COLO829 (cell line): ENCODE results near the gene MRPL36.
"Not testable (repeated sequence)": the region's sequence is repeated elsewhere in the genome, so short reads cannot be mapped to it uniquely, and the experiment has no call there.

ENCODE experiments used
- DNase-seq: peaks from one replicate; pipeline ENCODE4 v3.0.0; 2012; ENCODE audit warnings: low spot score

MRPL36 gene

DNA sequence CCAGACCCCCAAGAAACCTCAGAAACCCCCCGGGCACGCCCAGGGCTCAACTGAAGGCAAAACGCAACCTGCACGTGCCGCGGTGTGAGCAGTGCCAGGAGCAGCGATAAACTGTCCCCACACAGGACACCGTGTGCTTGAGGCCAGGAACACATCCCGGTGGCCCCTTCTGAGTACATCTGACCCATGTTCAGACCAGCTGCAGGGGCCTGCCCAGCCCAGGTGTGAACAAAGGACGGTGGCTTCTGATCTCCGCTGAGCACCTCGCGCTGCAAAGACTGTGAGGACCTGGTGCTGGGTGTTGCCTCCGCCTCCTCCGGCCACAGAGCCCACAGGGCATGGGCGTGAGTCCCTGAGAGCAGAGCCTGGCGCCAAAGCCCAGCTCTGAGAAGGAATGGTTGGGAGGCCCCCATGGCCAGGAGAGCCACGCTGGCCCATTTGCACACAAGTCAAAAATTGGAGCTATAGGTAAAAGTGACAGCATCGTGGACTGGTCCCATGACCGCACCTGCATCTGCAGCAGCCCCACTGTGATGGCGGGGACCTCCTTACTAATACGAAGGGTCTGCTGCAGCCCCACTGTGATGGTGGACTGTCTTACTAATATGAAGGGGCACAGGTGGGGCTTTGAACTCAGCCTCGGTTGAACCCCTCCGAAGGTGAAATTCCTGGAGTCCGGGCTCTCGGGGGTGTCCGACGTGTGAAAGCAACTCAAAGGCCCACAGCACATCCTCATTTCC is 33.0 kb upstream of the MRPL36 start:
- no peak for DNase-seq

DNA sequence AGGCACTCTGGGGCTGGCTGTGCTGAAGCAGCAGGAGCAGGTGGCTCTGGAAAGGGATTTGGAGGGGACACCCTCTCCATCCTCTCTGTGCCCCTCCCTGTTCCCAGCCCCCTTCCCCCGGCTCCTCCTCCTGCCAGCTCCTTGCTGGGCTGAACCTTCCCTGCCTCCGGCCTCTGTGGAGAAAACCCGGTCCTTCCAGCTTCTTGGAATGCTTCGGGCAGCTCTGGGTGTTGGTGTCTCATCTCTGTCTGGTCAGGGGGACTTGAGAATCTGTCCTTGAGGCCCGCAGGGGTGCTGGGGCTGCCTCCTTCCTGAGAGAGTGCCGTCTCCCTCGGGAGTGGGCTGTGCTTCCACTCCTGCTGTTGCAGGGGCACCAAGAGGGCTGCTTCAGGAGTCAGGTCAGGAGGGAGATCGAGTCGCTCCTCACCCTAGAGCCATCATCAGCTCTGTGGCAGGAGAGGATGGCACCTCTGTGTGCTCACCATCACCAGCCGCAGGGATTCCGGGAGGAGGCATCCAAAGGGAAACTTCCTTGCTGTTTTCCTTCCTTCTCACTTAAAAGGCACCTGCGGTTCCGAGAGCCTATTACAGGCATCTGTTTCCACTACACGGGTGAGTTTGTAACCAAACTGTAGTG is 32.2 kb upstream of the MRPL36 start:
- no peak for DNase-seq

DNA sequence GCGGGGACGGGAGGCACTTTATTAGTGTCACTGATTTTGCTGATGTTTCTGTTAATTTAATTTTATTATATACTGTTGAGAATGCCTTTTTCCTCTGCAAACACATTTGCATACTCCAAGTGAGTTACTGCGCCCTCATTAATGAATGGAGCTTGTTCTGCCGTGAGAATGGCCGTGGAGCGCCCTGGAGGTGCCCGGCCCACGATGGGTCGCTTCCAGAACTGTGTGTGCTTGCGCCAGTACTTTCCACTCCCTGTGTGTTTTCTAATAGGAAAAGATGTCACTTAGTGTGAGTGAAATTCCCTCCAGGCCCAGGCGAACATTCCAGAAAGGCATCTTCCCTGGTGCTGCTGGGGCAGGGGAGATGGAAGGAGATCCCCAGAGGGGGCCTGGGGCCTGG is 31.6 kb upstream of the MRPL36 start:
- no peak for DNase-seq

DNA sequence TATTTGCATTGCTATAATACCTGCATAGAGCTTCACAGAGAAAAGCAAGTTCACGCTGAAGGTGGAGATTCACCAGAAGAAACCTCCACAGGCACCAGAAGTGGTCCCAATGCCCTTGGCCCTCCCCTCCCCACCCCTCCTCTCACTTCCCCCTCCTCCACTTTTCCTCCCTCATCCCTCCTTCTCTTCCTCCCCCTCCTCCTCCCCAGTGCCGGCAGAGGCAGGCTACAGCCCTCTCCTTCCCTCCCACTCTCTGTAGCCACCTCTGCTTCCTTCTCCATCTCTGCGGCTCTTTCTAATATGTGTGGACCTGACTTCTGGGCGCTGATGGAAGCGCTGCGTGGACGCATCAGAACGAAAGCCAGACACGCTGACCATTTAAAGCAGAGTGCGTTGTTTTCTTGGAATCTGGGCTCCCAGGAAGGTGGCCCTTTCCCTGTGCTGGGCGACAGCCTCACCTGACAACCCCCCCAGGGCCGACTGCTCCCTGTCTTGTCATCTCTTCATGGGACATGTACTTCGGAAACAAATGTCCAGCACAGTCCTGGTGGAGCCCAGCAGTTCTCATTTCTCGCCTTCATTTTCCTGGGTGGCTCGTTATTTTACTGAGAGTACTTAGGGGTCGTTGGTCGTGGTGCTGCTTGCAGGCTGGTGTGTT is 31.1 kb upstream of the MRPL36 start:
- no peak for DNase-seq

DNA sequence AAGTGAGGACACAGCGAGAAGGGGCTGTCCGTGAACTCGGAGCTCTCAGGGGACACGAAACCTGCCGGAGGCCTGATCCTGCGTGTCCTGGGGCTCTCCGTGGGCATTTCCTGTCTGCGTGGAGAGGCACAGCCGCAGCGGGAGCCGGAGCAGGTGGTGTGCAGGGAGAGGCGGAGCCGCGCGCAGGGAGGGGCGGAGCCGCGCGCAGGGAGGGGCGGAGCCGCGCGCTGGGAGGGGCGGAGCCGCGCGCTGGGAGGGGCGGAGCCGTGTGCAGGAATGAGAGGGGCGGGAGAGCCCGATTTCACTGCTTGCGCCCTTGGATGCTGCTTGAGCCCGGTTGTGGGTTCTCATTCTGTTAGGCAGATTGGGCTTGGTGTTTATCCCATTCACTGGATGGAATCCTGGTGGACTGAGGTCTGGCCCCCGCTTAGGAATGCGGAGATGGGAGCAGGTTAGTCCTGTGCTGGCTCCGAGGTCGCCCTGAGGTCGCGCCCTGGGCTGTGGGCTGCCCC is 28.3 kb upstream of the MRPL36 start:
- DNase-seq = no peak

DNA sequence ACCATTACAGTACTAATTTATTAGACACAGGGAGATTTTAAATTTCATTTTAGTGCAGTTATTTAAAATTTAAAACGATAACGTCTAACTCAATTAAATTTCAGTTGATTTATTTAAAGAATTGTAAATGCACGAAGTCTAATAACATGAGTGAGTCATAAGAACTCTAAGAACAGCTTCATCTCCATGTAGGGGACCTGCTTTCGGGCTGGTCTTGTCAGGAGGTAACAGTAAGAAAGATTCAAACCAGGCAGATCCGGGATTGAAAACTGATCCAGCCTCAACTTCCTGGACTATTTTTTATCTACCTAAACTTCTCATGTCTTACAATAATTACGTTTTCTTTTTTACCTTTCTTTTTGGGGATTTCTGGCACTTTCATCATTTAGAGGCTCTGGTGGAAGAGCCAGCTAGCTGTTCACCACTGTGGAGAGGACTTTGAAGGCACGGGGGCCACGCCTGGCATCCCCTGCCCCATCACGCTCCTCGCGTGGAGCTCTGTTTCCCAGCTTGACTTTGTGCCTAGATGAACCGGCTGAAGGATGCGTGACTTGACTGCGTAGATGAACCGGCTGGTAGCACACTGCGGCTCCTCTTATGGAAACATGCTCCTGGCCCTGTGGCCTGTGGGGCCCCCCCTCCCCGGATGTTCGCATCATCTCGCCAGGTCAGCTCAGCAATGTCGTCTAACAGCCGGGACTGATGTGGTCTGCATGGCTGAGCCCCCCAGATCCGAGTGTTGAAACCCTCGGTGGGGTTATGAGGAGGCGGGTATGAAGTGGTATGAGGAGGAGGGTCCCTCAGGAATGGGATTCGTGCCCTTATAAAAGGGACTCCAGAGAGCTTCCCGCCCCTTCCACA is 27.6 kb upstream of the MRPL36 start:
- DNase-seq = no peak

DNA sequence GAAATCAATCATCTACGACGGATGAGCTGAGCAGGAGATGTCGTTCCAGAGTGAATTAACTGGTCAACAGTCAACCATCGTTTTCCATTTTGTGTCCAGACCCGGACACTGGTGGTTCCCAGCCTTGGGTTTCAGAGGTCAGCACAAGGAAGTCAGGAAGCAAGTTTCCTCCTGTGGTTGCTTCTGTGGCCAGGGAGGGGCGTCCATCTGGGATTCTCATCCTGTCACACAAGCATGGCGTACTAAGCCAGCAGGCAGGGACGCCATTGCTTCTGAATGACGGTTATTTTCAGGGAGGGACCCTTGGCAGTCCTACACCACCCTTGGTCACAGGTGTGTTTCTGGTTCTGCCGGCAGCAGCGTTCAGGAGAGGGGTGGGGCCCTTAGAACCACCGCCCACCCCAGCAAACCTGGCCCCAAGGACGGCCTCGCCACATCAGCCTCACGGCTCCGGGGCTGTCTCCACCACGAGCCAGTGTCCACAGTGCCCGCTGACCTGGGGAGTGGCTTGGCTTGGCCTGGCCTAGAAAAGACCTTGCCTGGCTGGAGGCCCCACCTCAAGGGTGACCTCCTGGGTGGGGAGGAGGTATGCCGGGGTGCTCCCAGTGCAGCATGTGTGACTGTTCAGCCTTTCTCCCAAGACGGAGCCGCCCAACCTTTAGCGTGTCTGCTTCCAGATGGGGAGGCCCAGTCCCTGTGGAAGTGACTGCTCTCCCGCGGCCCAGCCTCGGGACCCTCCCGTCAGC is 26.8 kb upstream of the MRPL36 start:
- no peak for DNase-seq

DNA sequence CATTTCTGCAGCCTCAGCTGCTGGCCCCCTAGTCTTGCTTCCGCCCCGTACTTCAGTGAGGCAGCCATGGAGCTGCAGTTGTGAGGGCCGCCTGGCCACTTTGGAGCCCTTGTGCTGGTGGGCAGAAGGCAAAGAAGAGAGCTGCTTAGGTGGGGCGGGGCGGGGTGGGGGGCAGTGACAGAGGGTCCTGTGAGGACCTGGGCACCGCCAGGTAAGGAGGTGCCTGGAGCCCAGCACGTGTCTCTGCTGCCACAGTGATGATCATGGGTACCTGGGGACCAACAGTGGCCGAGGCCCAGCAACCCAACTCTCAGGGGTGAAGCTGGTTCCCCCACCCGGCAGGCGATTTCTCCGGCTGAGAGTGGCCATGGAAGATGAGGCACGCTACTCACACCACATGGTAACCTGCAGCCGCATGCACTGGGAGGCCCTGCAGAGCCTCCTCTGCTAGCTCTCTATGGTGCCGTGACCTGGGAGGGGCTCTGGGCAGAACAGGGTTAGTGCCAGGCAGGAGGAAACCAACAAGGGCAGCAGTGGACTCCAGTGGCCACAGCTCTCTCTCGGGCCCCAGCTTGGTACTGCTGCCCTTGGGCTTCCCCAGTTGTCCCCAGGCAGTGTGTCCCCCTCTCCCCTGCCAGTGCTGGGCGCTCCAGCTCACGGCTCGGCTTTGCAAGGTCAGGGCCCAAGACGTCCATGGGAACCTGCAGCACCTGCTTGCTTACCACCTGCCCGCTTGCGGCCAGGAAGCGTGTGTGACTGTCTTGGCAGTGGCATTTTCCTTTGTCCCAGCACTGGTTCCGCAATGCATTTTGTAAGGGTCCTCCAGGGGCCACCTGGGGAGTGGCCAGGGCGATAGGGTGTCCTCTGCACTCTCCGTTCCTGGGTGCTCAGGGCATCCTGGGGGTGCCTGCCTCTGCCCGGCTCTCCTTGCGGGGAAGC is 25.5 kb upstream of the MRPL36 start:
- no peak for DNase-seq

DNA sequence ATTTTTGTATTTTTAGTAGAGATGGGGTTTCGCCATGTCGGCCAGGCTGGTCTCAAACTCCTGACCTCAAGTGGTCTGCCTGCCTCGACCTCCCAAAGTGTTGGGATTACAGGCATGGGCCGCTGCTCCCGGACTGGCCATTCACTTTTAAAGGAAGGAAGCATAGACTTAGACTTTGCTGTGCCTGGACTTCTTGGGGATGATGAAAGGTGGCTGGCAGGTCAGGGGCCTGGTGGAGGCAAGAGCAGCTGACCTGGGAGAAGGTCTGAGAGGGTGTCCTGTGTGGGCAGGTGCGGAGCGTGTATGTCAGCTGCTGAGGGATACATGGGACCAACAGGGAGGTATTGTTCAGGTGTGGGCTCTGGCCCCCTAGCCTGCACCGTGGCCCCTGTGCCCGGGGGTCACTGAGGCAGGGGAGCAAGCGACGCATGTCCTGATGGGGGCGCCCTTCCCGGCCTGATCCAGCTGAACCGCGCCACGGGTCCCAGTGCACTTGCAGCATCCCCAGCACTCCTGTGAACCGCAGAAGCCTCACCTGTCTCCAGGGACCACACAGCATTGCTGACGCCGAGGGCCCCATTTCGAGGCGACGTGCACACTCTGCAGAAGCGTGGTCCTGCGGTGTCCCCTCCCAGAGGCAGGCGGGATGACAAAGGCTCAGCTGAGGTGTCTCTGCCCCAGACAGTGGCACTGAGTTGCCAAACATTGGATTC is 24.6 kb upstream of the MRPL36 start:
- no peak for DNase-seq

DNA sequence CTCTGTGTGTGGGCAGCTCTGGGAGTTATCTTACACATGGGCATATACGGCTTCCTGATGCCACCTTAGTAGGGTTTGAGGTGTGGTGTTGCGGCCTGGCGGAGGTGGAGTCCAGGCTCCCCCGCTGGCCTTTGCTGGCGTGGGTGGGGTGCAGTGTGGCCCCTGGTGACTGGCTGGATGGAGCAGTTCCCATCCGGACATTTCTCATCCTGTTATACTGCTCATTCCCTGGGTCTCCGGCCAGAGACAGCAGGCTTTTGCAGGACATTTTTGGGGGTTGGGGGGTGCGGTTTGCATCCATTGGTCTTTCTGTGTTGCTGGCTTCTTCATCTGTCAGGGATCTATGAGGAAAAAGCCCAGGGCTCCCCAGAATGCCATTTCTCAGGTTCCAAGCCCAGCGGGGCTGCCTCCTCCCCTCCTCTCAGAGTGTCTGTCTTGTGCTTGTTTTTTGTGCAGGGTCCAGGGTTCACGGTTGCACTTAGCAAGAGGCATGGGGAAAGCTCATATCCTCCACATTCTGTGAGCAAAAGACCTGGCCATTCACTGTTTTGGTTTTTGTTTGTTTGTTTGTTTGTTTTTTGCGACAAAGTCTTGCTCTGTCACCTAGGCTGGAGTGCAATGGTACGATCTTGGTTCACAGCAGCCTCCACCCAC is 23.9 kb upstream of the MRPL36 start:
- no peak for DNase-seq

DNA sequence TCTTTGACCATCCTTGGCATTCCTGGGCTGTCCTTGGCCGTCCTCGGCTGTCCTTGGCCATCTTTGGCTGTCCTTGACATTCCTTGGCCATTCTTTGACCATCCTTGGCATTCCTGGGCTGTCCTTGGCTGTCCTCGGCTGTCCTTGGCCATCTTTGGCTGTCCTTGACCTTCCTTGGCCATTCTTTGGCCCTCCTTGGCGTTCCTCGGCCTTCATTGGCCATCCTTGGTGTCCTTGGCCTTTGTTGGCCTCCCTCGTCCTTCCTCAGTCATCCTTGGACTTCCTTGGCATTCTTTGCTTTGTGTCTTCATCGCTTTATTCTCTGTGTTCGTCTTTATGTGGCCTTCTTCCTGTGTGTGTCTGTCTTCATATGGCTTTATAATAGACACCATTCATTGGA is 22.2 kb upstream of the MRPL36 start:
- DNase-seq = no peak

DNA sequence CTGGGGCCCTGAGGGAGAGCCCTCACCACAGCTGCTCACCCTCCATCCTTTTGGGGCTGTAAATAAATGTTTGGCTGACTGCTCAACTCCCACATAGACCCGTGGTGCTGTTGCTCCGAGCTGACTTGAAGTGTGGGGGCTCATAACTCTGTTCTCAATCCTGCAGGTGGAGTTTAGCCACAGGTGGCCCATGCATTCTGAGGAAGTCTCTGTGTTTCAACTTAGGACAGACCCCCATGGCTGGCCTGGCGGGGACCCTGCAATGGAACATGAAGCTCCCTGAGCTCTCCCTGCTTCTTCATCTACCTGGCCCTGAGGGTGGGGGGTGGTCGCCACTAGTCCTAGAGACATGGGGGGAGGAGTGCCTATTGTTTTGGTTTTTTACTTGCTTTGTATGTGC is 21.3 kb upstream of the MRPL36 start:
- no peak for DNase-seq

DNA sequence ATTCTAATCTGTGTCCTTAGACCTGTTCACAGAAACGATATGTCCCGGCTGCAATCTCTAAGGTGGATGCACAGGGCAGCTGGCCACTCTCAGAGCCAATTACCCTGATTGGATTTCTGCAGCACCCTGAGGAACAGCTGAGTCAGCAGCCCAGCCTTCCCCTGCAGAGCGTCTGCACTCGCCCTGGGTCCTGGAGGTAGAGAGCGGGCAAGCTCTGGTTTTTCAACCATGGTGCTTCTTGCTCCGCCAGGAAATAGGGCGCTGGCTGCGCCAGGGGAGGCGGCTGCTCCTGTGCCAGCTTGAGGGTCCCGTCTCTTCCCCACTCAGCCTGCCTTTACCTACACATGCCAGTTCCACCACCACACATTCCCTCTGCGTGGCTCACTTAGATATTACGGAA is 20.7 kb upstream of the MRPL36 start:
- DNase-seq = no peak

DNA sequence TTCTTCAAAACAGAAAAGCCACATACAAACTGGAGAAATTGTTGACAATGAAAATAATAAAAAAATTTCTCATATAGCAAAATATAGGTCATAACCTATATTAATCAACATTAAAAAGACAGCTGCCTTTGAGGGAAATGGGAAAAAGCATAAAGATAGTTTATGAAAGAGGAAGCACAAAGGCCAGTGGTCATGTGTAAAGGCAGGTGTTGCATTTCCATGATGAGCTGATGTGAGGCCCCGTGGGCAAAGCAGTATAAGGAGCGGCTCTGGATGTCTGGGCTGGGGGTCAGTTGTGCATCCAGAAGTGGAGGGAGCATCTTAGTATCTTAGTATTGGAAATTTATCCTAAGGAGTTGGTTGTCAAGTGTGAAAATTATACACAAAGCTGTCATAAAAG is 19.8 kb upstream of the MRPL36 start:
- no peak for DNase-seq

DNA sequence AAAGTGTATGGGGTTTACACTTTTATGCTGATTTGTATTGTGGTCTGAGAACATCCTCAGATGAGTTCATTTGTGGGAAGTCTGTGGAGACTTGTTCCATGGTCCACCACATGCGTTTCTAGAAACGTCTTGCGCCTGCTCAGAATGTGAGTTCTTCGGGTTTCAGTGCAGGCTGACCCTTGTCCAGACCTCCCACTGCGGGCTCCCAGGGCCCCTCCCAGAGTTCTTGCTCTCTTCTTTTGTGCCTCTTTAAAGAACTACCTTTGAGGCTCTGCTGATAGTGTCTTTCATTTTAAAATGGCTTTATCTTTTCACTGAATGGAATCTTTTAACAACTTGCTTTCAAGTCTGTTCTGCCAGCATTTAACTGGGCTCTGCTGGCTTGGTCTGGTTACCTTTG is 19.1 kb upstream of the MRPL36 start:
- no peak for DNase-seq

DNA sequence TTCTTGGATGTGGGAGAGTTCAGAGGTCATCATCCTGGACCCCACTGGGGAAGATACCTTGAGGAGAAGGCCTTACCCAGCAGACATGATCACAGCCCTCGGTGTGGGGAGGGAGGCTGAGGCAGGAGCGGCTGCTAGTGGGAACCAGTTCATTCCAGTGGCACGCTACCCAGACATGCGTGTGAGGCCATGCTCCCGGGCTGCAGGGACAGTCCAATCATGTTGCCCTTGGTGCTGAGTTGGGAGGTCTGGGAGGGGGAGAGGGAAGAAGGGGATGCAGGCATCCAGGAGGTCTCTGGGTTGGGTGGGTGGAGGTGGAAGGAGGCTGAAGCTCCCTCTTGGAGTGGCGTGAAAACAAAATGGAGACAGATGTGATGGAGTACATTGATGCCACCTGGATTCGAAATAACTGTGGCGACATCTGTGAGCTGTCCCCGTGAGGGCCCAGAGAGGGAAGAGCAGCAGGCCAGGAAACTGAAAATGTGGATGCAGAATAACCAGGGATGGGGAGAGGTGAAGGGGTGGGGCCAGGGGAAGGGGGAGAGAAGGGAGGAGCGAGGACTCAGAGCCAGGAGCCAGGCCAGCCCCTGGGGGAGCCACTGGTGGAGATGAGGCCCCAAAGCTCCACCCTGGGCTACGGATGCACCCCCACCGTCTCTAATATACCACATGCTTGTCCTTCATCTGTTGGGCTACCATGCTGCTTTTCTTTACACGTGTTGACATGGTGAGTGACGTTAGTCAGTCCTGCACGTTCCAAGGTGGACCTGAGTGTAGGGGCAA is 17.8 kb upstream of the MRPL36 start:
- no peak for DNase-seq

DNA sequence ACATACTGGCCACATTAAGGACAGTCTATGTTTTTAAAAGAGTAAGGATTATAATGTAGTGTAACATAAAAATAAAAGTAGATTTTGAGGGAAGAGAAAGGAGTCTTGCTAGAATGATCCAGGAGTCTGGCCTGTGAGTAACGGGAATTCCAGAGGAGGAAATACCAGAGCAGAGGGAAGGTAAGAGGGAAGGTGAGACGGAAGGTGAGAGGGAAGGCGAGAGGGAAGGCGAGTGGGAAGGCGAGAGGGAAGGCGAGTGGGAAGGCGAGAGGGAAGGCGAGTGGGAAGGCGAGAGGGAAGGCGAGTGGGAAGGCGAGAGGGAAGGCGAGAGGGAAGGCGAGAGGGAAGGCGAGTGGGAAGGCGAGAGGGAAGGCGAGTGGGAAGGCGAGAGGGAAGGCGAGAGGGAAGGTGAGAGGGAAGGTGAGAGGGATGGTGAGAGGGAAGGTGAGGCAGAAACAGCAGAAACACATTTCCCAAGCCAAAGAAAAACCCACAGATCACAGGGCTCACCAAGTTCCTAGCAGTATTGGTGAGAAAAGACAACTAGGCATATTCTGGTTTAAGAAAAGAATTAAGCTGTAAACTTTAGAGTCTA is 17.0 kb upstream of the MRPL36 start:
- DNase-seq = not testable (repeated sequence)

DNA sequence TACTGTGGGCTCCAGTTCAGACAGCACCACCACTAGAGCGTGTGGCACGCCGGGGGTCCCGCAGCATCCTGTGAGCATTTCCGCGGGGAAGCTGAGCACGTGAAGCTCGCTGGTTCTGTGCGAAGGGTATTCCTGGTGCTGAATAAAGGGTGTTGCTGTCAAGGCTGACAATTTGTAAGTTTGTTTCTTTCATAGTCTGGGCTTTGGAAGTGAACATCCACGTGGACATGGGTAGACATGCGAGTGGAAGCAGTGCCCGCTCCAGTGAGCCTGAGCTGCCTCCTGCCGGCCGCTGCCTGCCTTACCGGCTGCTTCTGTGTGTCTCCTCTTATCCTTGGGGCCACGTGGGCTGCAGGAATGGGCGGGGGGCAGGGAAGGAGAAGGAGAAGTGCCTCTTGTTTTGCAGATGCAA is 16.2 kb upstream of the MRPL36 start:
- no peak for DNase-seq
